Colonic mucosa (tissue), 4 donors: Measurements from ENCODE around the gene TP53RK. TPM values are rescaled to one million over a fixed set of nuclear protein-coding genes. Genes with fewer than 3 reads are reported as not detected.
A peak's percentile ranks its signal among the peaks of the same experiment; 100 is the strongest.

Source experiments
- DNase-seq: peaks from one replicate; pipeline ENCODE4 v3.0.0-alpha.2; 2020
- H3K27ac ChIP-seq: fragments of 200-600 bp; one replicate; pipeline ENCODE4 v1.8.0; 2021
- H3K27me3 ChIP-seq: fragments of 200-600 bp; one replicate; pipeline ENCODE4 v1.8.0; 2021
- H3K36me3 ChIP-seq: fragments of 200-600 bp; one replicate; pipeline ENCODE4 v1.8.0; 2021
- H3K4me1 ChIP-seq: fragments of 200-600 bp; one replicate; pipeline ENCODE4 v1.8.0; 2021; ENCODE audit warnings: mild to moderate bottlenecking
- H3K4me3 ChIP-seq: fragments of 200-600 bp; one replicate; pipeline ENCODE4 v1.8.0; 2021
- H3K9ac ChIP-seq, 2 donors: one replicate each; pipeline ENCODE4 v1.7.0; 2013; ENCODE audit warnings: control low read depth in 2 of 2, low read depth in 2 of 2, low read length in 2 of 2
- H3K9me3 ChIP-seq: fragments of 200-600 bp; one replicate; pipeline ENCODE4 v1.8.0; 2021
- intact Hi-C: fragments of 100-400 bp; cut with DNase I; formaldehyde crosslinking; loops from one replicate; pipeline ENCODE4 v1.14.1; 2022
- total RNA-seq, 2 donors: library from RNA; stranded (reverse); fragmentation: NEBNext Ultra II Directional in 1 of 2; extraction: Animal tissue kit (Norgen Biotek cat#: 25700) in 1 of 2; gene quantifications; one replicate each; pipeline ENCODE4 v1.2.1, GENCODE V29; 2021
- TF ChIP-seq, protein P1 (sequence below): fragments of 200-600 bp; IDR thresholded peaks from one replicate; pipeline ENCODE4 v1.8.0; 2022; ENCODE audit warnings: antibody characterized with exemption, mild to moderate bottlenecking
- donor health status: healthy.
- donor health status: DM: no; HTN: no; CAD: no.
- donor health status: DM: no; HTN: no; CAD: no.

Gene TP53RK
- total RNA-seq, 2 donors from 2014 or later = 9.2 to 11.1 TPM

DNA sequence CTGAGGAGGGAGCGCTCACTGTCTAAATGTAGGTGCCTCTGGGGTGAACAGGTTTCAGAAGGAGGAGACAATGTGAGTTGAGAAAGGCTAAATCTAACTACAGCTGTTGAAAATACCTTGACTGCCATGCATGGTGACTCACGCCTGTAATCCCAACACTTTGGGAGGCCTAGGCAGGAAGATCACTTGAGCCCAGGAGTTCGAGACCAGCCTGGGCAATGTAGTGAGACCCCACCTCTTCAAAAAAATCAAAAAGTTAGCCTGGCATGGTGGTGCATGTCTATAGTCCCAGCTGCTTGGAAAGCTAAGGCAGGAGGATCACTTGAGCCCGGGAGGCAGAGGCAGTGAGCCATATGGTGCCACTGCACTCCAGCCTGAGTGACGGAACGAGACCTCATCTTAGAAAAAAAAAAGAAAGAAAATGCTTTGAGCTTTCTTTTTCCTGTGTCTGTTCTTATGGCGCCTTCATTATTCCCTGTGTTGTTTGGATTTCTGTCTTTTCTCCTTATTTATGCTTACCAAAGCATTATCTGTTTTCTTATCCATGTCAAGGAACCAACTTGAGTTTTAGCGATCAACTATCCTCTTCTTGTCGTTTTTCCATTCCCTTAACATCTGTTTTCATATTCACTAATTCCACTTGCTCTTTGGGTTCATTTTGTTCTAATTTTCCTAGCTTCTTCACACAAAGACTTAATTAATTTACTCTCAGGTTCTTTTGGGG lies 28.7 kb upstream of the TP53RK start:
- Histone ChIP-seq H3K36me3 (no peaks in the 10 kb centered on the region), H3K4me3 (no peak overlapping the region), H3K27ac (no peak overlapping the region), H3K9me3 (no peaks in the 10 kb centered on the region), H3K4me1 (peaks cover 6% of the 10 kb centered on the region), H3K27me3 (no peaks in the 10 kb centered on the region), H3K9ac (no peak overlapping the region)
- intact Hi-C loops = no loop called here
- TF ChIP-seq, protein P1, sequence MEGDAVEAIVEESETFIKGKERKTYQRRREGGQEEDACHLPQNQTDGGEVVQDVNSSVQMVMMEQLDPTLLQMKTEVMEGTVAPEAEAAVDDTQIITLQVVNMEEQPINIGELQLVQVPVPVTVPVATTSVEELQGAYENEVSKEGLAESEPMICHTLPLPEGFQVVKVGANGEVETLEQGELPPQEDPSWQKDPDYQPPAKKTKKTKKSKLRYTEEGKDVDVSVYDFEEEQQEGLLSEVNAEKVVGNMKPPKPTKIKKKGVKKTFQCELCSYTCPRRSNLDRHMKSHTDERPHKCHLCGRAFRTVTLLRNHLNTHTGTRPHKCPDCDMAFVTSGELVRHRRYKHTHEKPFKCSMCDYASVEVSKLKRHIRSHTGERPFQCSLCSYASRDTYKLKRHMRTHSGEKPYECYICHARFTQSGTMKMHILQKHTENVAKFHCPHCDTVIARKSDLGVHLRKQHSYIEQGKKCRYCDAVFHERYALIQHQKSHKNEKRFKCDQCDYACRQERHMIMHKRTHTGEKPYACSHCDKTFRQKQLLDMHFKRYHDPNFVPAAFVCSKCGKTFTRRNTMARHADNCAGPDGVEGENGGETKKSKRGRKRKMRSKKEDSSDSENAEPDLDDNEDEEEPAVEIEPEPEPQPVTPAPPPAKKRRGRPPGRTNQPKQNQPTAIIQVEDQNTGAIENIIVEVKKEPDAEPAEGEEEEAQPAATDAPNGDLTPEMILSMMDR = no peak
- DNase-seq = no peak

DNA sequence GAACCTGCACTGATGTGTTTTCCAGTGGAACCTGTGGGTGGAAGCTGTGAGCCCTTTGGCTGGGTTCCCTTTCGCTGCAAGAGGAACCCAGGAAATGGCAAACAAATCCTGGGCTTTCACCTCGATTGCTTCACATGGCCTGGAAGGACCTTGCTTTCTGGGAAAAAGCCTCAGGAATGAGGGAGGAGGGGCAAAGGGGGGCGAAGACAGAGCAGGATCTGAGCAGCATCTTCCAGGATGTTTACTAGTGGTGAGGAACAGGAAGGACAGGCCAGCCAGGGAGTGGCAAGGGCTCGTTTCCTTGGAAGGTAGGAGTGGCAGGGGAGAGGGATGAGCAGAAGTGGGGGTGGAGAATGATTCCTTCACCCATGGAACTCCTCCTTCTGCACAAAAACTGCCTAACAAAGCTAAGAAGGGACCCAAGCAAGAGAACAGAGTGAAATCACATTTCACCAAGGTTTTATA lies 26.1 kb upstream of the TP53RK start:
- intact Hi-C loops = no loop called here
- no peak overlapping the region for H3K27ac ChIP-seq
- H3K9ac ChIP-seq = no peak overlapping the region
- H3K27me3 ChIP-seq = no peaks in the 10 kb centered on the region
- peaks cover 12% of the 10 kb centered on the region for H3K4me1 ChIP-seq
- DNase-seq = peak; percentile 70
- H3K9me3 ChIP-seq = no peaks in the 10 kb centered on the region
- TF ChIP-seq, protein P1 = peak; percentile 33
- no peak overlapping the region for H3K4me3 ChIP-seq
- no peaks in the 10 kb centered on the region for H3K36me3 ChIP-seq

DNA sequence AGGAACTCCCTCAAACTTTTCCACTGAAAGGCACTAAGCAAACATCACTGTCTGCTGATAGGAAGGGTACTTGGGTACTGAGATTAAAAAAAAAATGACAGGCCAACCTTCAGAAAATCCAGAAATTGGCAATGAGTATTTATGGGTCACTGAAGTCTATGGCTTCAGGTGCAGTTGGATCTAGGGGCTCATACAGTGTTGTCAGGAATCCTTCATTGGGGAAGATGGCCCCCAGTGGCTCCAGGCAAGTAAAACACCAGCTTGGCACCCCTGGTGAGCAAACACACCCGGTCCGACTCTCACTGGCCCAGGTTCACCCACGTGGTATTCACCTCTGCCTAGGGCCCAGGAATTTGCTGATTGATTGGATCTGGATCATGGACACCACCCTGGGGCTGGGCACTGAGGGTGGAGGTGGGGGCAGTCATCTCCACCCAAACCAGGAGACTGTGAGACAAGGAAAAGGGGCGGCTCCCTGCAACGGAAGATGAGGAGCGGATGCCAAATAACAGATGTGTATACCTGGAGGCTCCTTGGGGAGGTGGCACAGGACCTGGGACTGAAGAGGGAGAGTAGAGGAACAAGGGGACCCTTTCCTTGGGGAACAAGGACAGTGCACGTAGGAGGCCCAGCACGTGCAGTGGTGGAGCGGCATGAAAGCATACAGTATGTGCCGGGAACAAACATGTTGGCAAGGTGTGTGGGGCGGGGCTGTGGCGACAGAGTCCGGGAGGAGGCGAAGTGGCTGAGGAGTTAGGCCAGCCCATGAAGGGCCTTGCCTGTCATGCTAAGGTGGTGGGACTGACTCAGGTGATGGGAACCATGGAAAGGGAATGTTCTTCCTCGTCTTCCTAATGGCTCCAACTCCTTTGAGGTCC lies 25.0 kb upstream of the TP53RK start:
- H3K27me3 ChIP-seq = no peaks in the 10 kb centered on the region
- no peaks in the 10 kb centered on the region for H3K9me3 ChIP-seq
- peak overlapping the region; percentile 44 for H3K27ac ChIP-seq
- TF ChIP-seq, protein P1 = no peak
- peak; percentile 81 for DNase-seq
- intact Hi-C loops = no loop called here
- H3K36me3 ChIP-seq = no peaks in the 10 kb centered on the region
- no peak overlapping the region for H3K4me3 ChIP-seq
- H3K9ac ChIP-seq = peak overlapping the region in 1 of 2 donors; percentile 21
- H3K4me1 ChIP-seq = peaks cover 13% of the 10 kb centered on the region

DNA sequence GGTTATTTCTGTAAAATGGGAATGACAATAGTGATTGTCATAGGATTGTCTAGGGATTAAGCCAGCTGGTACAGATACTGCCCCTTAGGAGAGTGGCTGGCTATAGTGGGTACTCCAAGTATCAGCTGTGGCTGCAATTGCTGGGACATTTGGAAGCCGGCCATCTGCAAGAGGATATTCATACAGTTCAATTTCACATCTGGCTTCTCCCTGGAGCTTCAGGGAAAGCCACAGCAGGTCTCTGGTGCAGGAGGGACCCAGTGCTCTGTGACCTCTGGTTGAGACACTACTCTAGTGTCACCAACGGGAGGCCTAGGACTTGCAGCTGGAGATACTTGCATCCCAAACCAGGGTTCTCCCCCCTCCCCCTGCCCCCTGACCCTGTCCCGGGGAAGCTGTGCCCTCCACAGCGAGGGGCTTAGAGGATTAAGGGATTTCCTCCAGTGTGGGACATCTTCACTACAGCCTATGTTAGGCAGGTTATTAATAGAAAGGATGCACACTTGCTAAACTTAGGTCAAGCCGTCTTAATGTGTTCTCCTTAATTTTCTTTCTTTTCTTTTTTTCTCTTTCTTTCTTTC lies 22.9 kb upstream of the TP53RK start:
- no peaks in the 10 kb centered on the region for H3K36me3 ChIP-seq
- H3K9ac ChIP-seq = no peak overlapping the region
- H3K27ac ChIP-seq = no peak overlapping the region
- DNase-seq = no peak
- TF ChIP-seq, protein P1 = no peak
- H3K4me3 ChIP-seq = no peak overlapping the region
- H3K27me3 ChIP-seq = no peaks in the 10 kb centered on the region
- intact Hi-C loops = no loop called here
- no peaks in the 10 kb centered on the region for H3K9me3 ChIP-seq
- H3K4me1 ChIP-seq = peaks cover 13% of the 10 kb centered on the region

DNA sequence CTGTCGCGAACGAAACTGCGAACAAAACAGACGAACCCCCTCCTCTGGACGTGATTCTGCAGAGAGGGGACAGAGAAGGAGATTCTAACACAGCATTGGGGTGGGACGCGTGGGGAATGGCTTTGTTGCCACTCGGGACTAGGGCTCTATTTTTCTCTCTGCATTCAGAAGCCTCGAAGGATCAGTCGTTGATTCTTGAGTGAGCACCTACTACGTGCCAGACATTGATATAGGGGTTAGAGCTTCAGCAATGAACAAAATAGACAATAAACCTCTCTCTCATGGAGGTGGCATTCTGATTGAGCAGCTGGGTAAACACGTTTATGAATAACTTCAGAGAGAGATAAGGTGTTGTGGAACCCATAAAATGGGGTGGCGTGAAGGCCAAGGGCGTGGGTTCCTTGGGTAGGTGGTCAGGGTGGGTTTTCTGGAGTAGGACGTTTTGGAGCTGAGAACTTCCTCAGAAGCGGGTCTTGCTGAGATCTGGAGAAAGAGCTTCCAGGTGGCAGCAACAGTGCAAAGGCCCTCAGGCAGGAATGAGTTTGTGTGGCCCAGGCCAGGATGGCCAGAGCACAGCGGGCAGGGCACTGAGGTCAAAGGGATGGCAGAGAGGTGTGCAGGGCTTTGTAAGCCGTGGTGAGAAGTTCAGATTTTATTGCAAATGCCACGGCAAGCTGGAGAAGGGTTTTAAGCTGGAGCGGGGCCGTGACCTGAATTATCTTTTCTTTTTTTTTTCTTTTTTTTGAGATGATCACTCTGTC lies 21.1 kb upstream of the TP53RK start:
- no peaks in the 10 kb centered on the region for H3K9me3 ChIP-seq
- TF ChIP-seq, protein P1 = no peak
- peaks cover 13% of the 10 kb centered on the region for H3K4me1 ChIP-seq
- H3K27me3 ChIP-seq = no peaks in the 10 kb centered on the region
- no peaks in the 10 kb centered on the region for H3K36me3 ChIP-seq
- H3K27ac ChIP-seq = peak overlapping the region; percentile 84
- intact Hi-C loops = no loop called here
- peak overlapping the region; percentile 54 for H3K4me3 ChIP-seq
- DNase-seq = peak; percentile 59
- H3K9ac ChIP-seq = peak overlapping the region; percentile 74 to 99
